ENCODE measurements around the gene SPIC.

The SPIC gene

GRCh38 chr12:101536069-101536674 lies 61.0 kb downstream of the SPIC start:
- DNase-seq, result no peak

Measured in NCI-H526 (cell line).